NK-92 (cell line): ENCODE results near the gene SLC7A14.

Experiments
- DNase-seq: peaks from one replicate; lab custom pipeline; 2025; ENCODE audit not compliant: unreplicated experiment; lab: John Stamatoyannopoulos, UW

Gene SLC7A14

DNA sequence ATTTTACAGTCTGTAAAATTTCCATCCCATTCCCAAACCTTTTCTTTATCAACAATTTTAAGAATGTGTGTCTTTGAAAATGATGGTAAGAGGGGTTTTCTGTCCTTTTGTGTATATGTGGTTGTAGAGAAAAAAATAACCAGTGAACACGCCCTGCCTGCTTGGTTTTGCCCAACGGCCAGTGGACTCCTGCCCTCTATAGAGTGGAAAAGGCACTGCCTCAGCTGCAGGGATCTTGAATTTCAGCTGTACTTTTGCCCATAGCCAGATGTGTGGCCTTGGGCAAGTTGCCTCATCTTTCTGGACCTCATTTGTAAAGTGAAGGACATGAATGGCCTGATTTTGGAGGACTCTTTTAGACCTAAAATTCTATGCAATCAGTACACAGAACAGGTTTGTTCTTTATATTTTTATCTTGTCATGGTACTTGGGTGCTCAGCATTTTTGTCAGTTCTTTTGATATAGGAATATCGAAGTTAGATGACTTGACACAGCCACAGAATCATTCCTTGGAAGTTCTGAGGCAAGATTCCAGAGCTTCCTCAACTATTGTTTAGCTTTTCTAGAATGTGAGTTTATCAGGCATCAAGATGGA is 86.2 kb downstream of the SLC7A14 start:
- DNase-seq = no peak

DNA sequence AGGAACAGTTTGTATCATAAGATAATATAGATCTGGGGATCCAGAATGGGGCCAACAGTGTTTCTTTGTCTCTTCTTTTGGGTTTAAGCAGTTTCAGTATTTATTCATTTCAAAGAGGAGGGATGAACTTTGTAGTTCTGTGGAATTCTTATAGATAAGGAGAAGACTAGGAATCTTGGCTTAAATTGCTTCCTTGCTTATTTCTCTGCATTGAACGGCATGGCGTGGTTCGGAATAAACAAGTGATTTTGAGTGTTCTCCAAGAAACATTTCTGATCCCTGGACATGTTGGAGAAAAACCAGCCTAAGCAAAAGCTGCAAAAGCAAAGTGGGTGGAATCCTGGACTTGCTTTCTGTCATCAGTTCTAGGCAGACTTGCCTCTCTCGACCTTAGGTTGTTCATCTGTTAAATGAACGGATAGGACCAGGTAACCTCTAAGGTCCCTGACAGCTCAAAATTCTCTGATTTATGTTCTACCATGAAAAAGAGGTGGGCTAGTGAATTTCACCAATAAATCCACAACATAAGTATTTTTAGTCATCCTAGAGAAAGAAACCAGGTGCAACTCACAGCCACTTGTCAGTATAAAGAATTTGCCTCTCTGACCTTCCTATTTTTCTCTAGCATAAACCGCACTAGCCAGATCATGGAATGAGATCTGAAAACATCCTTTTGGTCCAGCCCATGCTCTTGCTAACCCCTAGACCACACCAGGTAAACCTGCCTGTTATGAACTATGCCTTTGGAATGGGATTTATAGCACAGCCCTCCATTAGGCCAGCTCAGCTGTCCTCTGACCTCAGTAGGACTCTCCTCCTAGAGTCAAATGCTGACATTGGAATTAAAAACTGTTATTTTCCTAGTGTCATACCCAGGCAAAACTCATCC is 88.4 kb downstream of the SLC7A14 start:
- no peak for DNase-seq

DNA sequence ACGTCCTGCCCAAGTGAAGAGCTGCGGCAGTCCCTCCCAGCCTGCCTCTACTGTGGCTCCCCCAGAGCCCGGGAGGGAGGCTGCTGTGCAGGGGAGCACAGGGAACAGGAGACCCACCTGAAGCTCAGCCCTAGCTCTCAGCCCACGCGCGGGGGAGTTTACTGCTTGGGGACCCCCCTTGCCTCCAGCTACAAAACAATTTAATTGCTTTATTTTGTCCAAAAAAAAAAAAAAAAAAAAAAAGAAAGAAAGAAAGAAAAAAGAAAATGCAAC is 89.1 kb downstream of the SLC7A14 start:
- DNase-seq = no peak

DNA sequence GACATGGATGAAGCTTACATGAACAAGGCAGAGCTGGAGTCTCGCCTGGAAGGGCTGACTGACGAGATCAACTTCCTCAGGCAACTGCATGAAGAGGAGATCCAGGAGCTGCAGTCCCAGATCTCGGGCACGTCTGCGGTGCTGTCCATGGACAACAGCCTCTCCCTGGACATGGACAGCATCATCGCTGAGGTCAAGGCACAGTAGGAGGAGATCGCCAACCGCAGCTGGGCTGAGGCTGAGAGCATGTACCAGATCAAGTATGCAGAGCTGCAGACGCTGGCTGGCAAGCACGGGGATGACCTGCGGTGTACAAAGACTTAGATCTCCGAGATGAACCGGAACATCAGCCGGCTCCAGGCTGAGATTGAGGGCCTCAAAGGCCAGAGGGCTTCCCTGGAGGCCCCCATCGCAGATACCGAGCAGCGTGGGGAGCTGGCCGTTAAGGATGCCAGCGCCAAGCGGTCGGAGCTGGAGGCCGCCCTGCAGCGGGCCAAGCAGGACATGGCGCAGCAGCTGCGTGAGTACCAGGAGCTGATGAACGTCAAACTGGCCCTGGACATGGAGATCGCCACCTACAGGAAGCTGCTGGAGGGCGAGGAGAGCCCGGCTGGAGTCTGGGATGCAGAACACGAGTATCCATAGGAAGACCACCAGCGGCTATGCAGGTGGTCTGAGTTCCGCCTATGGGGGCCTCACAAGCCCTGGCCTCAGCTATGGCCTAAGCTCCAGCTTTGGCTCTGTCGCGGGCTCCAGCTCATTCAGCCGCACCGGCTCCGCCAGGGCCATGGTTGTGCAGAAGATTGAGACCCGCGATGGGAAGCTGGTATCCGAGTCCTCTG is 89.6 kb downstream of the SLC7A14 start:
- no peak for DNase-seq

DNA sequence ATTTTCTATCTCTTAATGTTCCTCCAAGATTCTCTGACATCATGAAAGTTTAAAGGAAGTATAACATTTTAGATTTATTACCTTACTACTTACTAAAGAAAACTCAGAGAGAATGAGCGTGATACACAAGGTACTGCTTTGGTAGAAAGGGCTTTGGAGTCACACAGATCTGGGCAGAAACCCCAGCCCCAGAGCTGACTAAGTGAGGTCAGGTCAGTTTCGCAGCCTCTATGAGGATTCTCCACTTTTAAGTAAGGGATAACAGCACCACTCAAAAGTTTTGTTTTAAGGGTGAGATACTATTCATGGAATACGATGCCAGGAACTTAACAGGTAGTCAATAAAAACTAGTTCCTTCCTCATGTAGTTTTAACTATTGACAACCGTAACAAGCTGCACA is 91.1 kb downstream of the SLC7A14 start:
- no peak for DNase-seq

DNA sequence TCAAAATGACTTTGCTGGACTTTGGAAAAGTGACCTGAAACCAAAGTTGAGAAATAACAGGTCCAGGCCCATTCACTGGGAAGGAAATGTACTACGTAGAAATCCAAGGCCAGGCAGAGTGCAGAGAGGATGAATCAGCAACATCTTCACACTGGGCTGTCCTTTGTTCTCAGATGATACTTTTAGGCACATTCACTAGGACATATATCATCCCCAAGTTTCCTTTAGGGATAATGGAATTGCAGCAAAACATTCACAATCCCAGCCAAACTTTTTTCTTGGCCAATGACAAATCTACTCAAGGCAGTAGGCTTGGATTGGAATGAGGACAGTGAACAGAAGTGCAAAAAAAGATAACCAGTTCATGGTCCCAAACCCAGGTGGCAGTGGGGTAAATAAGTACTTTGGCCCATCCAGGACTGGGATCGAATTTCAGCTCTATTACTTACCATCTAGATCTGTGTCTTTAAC is 92.1 kb downstream of the SLC7A14 start:
- no peak for DNase-seq

DNA sequence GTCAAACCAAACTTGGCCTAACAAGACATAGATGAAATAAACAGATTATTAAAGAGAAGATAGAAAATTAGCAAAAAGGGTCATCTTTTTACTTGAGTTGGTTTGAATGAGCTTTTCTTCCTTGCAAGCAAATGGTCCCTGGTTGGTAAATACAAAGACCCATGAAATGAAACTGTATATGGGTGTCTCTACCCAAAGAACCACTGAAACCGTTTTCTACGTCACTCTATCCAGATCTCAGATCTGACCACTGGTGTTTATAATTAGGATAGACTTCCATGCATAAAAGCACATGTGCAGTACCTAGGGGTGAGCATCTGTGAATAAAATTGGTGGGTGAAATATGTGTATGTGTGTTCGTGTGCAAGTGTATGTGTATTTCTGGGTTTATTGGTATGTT is 94.0 kb downstream of the SLC7A14 start:
- no peak for DNase-seq

DNA sequence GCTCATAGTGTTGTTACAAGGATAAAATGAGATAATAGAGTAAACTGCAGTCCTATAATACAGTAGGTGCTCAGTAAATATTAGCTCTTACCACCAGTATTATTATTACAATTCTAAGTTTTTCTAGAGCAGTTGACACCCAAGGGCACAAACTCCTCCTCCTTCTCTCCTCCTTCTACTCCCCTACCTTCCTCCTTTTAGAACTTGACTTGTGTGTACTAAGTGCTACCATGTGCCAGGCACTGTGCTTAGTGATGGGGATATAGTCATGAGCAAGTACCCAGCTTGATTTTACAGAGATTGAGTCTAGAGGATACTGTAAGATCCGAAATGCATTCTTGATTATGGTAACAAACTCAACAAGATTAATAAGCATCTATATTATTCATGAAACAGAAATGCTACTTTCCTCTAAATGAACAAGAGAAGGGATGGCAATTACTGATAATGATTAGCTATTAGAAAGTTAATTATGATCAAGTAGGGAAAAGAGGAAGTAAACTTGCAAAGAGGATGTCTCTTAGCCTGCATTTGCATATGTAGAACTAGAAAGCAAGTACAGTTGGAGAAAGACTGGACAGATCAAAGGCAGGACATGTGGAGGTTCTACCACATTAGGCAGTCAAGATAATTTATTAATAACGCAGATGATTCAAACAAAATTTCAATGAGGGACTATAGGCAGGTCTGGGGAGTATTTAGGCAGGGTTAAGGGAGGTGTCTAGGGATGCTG is 94.9 kb downstream of the SLC7A14 start:
- DNase-seq = no peak

DNA sequence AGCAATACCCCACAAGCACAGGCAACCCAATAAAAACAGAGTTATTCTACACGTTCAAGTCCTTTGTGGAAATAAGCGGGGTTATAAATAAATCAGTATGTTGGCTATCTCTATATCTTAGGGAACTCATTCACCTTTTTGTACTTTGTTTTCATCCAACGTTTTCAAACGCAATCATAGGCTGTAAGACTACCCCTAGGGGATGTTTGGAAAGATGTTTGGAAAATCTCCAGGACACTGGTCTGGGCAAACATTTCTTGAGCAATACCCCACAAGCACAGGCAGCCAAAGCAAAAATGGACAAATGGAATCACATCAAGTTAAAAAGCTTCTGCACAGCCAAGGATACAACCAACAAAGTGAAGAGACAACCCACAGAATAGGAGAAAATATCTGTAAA is 97.1 kb downstream of the SLC7A14 start:
- no peak for DNase-seq

DNA sequence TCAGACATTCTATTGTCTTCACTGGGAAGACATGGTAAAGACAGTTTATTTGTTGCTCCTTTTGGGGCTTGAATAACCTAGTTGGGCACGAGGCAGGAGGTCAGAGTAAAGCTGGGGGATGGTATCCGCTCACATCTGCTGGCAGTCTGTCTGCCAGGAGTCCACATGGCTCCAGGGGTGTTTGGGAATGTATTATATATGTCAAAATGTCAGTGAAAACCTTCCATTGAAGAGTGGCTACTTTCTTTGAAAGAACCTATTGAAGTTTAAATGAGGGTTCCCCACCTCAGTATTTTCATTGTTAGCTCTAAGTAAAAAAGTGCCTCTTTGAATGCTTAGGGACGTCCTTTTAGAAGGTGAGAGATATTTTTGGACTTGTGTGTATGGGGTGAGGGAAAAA is 98.8 kb downstream of the SLC7A14 start:
- no peak for DNase-seq

DNA sequence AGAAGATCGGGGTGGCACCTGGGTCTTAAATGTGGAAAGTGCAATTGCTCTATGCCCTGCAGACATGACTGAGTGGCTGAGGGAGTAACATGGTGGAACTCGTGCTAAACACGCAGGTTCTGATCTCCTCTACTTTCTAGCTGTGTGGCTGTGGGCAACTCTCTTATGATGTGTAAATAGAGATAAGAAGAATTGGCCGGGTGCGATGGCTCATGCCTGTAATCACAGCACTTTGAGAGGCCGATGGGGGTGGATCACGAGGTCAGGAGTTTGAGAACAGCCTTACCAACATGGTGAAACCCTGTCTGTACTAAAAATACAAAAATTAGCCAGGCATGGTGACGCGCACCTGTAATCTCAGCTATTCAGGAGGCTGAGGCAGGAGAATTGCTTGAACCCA is 99.5 kb downstream of the SLC7A14 start:
- no peak for DNase-seq

DNA sequence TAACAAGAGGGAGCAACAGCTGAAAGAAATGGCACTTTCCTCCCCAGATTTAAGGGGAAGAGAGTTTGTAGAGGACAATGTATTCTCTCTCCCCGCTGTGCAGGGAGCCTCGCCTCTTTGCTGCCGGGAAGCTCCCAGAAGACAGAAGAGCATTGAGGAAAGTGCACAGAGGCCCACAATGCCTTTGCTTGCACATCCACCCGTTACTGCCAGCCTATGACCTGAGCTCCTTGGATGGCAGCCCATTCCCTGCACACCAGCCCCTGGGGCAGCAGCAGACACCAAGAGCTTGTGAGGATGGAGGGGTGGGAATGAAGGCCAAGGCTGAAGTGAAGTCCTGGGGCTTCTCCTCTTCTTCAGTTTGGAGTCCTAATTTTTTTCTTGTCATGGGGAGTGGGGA is 100.2 kb downstream of the SLC7A14 start:
- no peak for DNase-seq

DNA sequence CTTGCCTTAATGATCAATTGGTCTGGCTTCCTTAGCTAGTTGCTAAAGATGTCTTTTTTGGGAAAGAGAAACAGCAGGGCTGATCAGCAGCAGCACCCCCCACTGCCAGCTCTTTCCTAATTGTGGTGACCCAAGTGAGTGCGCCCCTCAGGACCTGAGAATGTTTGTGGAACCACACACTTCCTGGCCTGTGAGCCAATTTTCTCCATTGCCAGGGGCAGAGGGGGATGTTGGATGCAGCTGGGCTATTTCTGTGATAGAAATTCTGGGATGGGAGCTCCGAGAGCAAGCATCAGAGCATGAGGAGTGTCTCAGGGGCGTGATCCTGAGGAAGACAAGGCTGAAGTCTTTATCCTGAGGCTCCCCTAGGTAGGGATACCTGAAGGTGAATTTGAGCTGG is 100.6 kb downstream of the SLC7A14 start:
- no peak for DNase-seq

DNA sequence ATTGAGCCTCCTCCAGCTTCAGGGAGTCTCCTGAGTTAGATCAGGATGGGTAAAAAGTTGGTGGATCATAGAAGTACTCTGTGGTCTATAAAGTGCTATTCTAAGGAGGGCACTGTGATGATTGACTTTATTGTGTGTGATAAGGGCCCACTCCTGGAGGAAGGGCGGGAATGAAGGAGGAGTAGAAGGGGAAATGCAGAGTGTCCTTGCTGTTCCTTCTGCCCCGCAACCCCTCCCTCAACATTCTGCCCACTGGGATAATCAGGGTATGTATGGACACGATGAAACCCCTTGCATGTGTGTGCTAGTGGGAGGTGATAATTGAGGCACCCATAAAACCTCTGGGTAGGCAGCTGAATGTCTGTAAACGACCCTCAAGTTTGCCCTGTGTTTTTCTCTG is 101.0 kb downstream of the SLC7A14 start:
- no peak for DNase-seq

DNA sequence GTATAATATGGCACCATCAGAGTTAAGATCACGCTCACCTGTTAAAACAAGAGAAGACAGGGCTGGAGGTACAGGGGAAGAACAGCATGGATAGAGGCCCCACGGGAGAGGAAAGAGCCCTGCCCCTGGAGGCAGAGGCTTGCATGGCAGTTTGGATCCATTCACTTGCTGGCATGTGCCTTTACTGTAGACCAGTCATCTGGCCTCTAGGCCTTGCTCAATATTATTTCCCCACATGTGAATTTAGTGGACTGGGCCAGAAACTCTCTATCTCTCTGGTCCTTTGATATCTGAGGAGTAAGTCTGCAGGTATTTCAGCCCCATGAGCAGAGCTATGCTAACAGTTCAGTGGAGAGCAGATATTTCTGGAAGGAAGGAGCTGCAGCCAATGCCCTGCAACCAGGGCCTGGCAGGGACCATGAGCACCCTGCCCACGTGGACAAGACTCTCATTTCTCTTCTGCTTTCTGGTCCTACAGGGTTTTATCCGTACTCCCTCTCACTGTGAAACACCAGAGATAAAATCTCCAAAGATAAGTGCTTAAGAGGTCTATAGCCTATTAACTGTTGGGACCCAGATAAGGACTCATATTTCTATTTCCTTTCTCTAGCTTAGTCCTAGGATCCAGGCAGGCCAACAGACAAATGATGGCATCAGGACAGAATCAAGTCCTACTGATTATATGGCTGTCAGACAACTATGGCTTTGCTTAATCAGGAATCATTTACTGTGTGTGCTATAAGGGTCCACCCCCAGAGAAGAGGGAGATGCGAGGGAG is 102.2 kb downstream of the SLC7A14 start:
- no peak for DNase-seq

DNA sequence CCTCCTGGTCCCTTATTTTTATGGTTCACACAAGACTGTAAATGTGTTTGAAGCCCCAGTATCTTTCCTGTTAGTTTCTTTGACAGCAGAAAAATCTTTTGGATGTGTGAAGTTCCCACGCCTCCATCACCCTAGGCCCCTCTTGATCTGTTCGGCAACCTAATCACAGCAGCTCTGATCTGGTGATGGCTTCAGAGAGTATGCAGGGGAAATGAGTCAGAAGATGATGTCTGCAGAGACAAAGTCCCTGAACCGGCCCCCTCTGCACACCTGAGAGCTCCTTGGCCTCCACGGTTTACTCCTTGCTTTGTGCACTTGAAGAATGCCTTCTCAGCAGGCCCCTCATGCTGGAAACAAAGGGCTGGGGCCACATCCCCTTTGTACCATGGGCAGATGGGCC is 103.7 kb downstream of the SLC7A14 start:
- DNase-seq = no peak

DNA sequence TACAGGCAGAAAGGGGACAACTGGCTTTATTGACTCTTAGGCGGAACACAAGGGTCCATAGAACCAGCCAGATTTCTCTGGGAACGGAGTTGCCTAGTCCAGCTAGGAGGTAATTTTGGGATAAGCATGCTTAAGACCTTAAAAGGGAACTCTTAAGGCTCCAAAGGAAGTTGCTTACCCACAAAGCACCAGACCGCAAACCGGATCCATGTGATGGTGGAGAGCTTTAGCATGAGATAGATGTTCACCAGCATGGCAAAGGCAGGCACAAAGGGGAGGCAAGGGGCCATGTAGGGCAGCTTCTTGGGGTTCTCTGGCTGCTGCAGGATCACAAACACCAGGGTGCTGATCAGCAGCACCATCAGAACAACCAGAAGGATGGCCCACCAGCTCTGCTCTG is 105.8 kb downstream of the SLC7A14 start:
- DNase-seq = no peak

DNA sequence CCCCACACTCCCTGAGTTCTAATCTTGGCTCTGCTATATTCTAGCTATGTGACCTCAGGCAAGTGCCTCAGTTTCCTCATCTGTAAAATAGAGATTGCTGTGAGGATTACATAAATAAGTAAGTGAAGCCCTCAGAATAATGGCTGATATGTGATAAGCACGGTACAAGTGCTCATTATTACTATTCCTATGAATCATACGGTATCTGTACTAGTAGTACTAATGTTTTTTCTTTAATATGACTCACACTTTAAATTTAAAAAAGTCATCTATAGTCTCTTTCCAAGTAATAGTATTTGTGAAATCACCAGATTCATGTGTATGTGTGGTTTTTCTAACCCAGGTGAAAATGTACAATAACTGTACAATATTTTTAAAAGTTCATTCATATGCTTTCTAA is 108.5 kb downstream of the SLC7A14 start:
- DNase-seq = no peak

DNA sequence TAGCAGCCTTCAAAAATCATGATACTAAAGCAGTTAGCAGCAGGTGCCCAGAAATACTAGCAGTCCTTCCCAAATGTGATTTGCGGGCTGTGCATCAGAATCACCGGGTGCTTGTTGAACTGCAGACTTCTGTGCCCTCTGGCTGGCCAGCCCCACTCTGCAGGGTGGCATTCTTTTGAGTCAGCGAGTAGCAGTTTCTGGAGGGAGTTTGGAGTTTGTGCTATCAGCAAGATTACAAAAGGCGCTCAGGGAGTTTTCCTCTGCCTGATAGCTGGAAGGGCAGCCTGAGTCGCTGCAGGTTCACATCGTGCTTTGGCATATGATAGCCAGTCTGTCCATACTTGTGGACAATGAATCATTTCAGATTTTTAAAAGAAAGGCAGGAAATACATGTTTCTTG is 109.6 kb downstream of the SLC7A14 start:
- DNase-seq = no peak

DNA sequence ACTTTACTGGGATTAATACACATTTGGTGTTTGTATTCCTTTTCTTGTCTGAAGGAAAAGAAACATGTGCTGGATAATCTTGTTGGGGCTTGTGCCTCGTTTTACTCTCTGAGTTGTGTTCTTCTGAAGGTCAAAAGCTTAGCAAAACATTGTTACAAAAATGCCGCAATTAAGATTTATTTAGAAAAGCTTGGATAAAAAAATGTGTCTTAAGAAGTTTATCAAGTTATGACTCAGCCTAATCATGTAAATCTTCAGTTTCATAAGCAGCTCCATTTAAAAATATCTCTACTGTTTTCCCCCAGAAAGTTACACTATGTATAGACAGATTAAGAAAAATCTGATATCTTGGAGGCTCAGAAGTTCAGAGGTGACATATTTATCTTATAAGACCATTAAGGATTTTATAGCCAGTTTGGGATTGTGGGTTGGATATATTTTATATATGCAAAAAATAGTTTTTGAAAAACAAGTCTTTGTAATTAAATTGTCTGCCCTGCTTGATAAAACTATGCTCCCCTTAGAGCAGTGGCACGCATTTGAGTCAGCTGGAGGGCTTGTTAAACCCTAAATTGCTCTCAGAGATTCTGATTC is 110.7 kb downstream of the SLC7A14 start:
- DNase-seq = no peak
